Duodenal mucosa (tissue), 2 donors: ENCODE measurements around the gene B4GALNT2.
"Not testable (repeated sequence)": the region's sequence is repeated elsewhere in the genome, so short reads cannot be mapped to it uniquely, and the experiment has no call there.

Experiments used
- H3K27ac ChIP-seq: one replicate; pipeline ENCODE4 v1.7.0; 2013; ENCODE audit warnings: low read depth, low read length
- H3K27me3 ChIP-seq, 2 donors: one replicate each; pipeline ENCODE4 v1.7.0; 2013; ENCODE audit warnings: low read length in 2 of 2, control low read depth in 1 of 2; ENCODE audit not compliant: insufficient read depth in 2 of 2, control insufficient read depth in 1 of 2
- H3K36me3 ChIP-seq, 2 donors: one replicate each; pipeline ENCODE4 v1.7.0; 2013; ENCODE audit warnings: low read length in 2 of 2, control low read depth in 1 of 2; ENCODE audit not compliant: insufficient read depth in 2 of 2, control insufficient read depth in 1 of 2
- H3K4me1 ChIP-seq, 2 donors: one replicate each; pipeline ENCODE4 v1.7.0; 2013; ENCODE audit warnings: low read length in 2 of 2, control low read depth in 1 of 2; ENCODE audit not compliant: insufficient read depth in 2 of 2, control insufficient read depth in 1 of 2
- H3K4me3 ChIP-seq, 2 donors: one replicate each; pipeline ENCODE4 v1.7.0; 2013; ENCODE audit warnings: low read length in 2 of 2, low read depth in 1 of 2
- H3K9ac ChIP-seq, 2 donors: one replicate each; pipeline ENCODE4 v1.7.0; 2013; ENCODE audit warnings: low read length in 2 of 2, low read depth in 1 of 2
- H3K9me3 ChIP-seq, 2 donors: one replicate each; pipeline ENCODE4 v1.7.0; 2013; ENCODE audit warnings: low read length in 2 of 2, control low read depth in 1 of 2; ENCODE audit not compliant: control insufficient read depth in 1 of 2

Gene B4GALNT2

GRCh38 chr17:49103360-49103759 lies 29.2 kb upstream of the B4GALNT2 start:
- not testable (repeated sequence) for H3K36me3 ChIP-seq, H3K27me3 ChIP-seq, H3K27ac ChIP-seq, H3K9ac ChIP-seq, H3K4me3 ChIP-seq, H3K9me3 ChIP-seq
- peaks cover 22 to 39% of the 10 kb centered on the region in 2 donors for H3K4me1 ChIP-seq

- H3K9ac ChIP-seq = no peak overlapping the region
- H3K27ac ChIP-seq = no peak overlapping the region
- H3K4me3 ChIP-seq = no peak overlapping the region
- H3K27me3 ChIP-seq = no peaks in the 10 kb centered on the region
- no peaks in the 10 kb centered on the region for H3K36me3 ChIP-seq
- H3K9me3 ChIP-seq = no peaks in the 10 kb centered on the region
- H3K4me1 ChIP-seq = peaks cover 22 to 41% of the 10 kb centered on the region in 2 donors
These were observed 28.0 kb upstream of the B4GALNT2 start for GRCh38 chr17:49104511-49105074.

- Histone ChIP-seq H3K4me3 (no peak overlapping the region), H3K4me1 (peaks cover 15 to 30% of the 10 kb centered on the region in 2 donors), H3K27me3 (no peaks in the 10 kb centered on the region), H3K9me3 (no peaks in the 10 kb centered on the region), H3K27ac (no peak overlapping the region), H3K36me3 (no peaks in the 10 kb centered on the region), H3K9ac (no peak overlapping the region)
These were observed 26.0 kb upstream of the B4GALNT2 start for GRCh38 chr17:49106321-49107210.

- H3K36me3 ChIP-seq = no peaks in the 10 kb centered on the region
- H3K4me1 ChIP-seq = peaks cover 13 to 26% of the 10 kb centered on the region in 2 donors
- no peak overlapping the region for H3K9ac ChIP-seq
- H3K27ac ChIP-seq = no peak overlapping the region
- no peaks in the 10 kb centered on the region for H3K27me3 ChIP-seq
- H3K4me3 ChIP-seq = no peak overlapping the region
- no peaks in the 10 kb centered on the region for H3K9me3 ChIP-seq
These were observed 25.4 kb upstream of the B4GALNT2 start for GRCh38 chr17:49107211-49107557.

- no peak overlapping the region for H3K27ac ChIP-seq
- no peaks in the 10 kb centered on the region for H3K9me3 ChIP-seq
- no peaks in the 10 kb centered on the region for H3K27me3 ChIP-seq
- H3K4me3 ChIP-seq = no peak overlapping the region
- H3K9ac ChIP-seq = no peak overlapping the region
- no peaks in the 10 kb centered on the region for H3K36me3 ChIP-seq
- H3K4me1 ChIP-seq = peaks cover 13 to 26% of the 10 kb centered on the region in 2 donors
These were observed 24.3 kb upstream of the B4GALNT2 start for GRCh38 chr17:49108318-49108717.

GRCh38 chr17:49110509-49110908 lies 22.1 kb upstream of the B4GALNT2 start:
- Histone ChIP-seq H3K27me3 (no peaks in the 10 kb centered on the region), H3K9me3 (no peaks in the 10 kb centered on the region), H3K4me1 (peaks cover 13 to 26% of the 10 kb centered on the region in 2 donors), H3K36me3 (no peaks in the 10 kb centered on the region), H3K9ac (no peak overlapping the region), H3K4me3 (no peak overlapping the region), H3K27ac (no peak overlapping the region)

GRCh38 chr17:49111934-49112333 lies 20.6 kb upstream of the B4GALNT2 start:
- no peaks in the 10 kb centered on the region for H3K27me3 ChIP-seq
- H3K9ac ChIP-seq = no peak overlapping the region
- H3K4me1 ChIP-seq = peaks cover 5 to 13% of the 10 kb centered on the region in 2 donors
- H3K4me3 ChIP-seq = no peak overlapping the region
- H3K9me3 ChIP-seq = no peaks in the 10 kb centered on the region
- H3K36me3 ChIP-seq = no peaks in the 10 kb centered on the region
- no peak overlapping the region for H3K27ac ChIP-seq

- Histone ChIP-seq H3K27ac (no peak overlapping the region), H3K9me3 (no peaks in the 10 kb centered on the region), H3K4me1 (peaks cover 5 to 11% of the 10 kb centered on the region in 2 donors), H3K9ac (no peak overlapping the region), H3K36me3 (no peaks in the 10 kb centered on the region), H3K4me3 (no peak overlapping the region), H3K27me3 (no peaks in the 10 kb centered on the region)
These were observed 19.6 kb upstream of the B4GALNT2 start for GRCh38 chr17:49112936-49113335.

GRCh38 chr17:49114703-49115102 lies 17.9 kb upstream of the B4GALNT2 start:
- no peak overlapping the region for H3K4me3 ChIP-seq
- H3K27me3 ChIP-seq = no peaks in the 10 kb centered on the region

GRCh38 chr17:49117587-49118230 lies 14.9 kb upstream of the B4GALNT2 start:
- H3K9me3 ChIP-seq = no peaks in the 10 kb centered on the region
- peaks cover 0 to 2% of the 10 kb centered on the region in 2 donors for H3K27me3 ChIP-seq
- no peaks in the 10 kb centered on the region for H3K36me3 ChIP-seq
- no peak overlapping the region for H3K4me3 ChIP-seq
- H3K9ac ChIP-seq = no peak overlapping the region
- H3K4me1 ChIP-seq = peaks cover 11 to 12% of the 10 kb centered on the region in 2 donors
- no peak overlapping the region for H3K27ac ChIP-seq

More at GRCh38 chr17:49114703-49115102, 17.9 kb upstream of the B4GALNT2 start:
- Histone ChIP-seq H3K36me3 (no peaks in the 10 kb centered on the region), H3K27ac (no peak overlapping the region), H3K9me3 (no peaks in the 10 kb centered on the region), H3K9ac (no peak overlapping the region), H3K4me1 (peaks cover 5 to 8% of the 10 kb centered on the region in 2 donors)
